Osteocyte (in vitro differentiated cells): ENCODE data around the gene ALDH3B2. TPM values are rescaled to one million over a fixed set of nuclear protein-coding genes. Genes with fewer than 3 reads are reported as not detected.

Experiments
- DNase-seq: peaks from one replicate; pipeline ENCODE4 v3.0.0; 2021; ENCODE audit warnings: mixed read lengths; ENCODE audit not compliant: unreplicated experiment; ENCODE audit errors: extremely low spot score
- H3K27ac Mint-ChIP-seq: one replicate; pipeline ENCODE4 v1.8.0; 2021; ENCODE audit warnings: mild to moderate bottlenecking, mixed read lengths; ENCODE audit not compliant: unreplicated experiment
- H3K27me3 Mint-ChIP-seq: one replicate; pipeline ENCODE4 v1.8.0; 2021; ENCODE audit warnings: mixed read lengths; ENCODE audit not compliant: unreplicated experiment
- H3K36me3 Mint-ChIP-seq: one replicate; pipeline ENCODE4 v1.8.0; 2021; ENCODE audit warnings: mixed read lengths; ENCODE audit not compliant: unreplicated experiment
- H3K4me1 Mint-ChIP-seq: one replicate; pipeline ENCODE4 v1.8.0; 2021; ENCODE audit warnings: mixed read lengths; ENCODE audit not compliant: unreplicated experiment
- H3K4me3 Mint-ChIP-seq: one replicate; pipeline ENCODE4 v1.8.0; 2021; ENCODE audit warnings: mild to moderate bottlenecking, moderate library complexity, mixed read lengths; ENCODE audit not compliant: unreplicated experiment
- H3K9me3 Mint-ChIP-seq: one replicate; pipeline ENCODE4 v1.8.0; 2021; ENCODE audit warnings: mixed read lengths; ENCODE audit not compliant: unreplicated experiment
- CTCF ChIP-seq: fragments of 200-600 bp; sonication (generic); IDR thresholded peaks from 2 replicates; pipeline ENCODE4 v1.5.0; 2021; ENCODE audit warnings: antibody characterized with exemption, mild to moderate bottlenecking, moderate library complexity
- total RNA-seq: library from RNA; stranded (reverse); gene quantifications from 2 replicates; pipeline ENCODE4 v1.2.1, GENCODE V29; 2021

ALDH3B2 gene
- total RNA-seq, 1 donor from 2014 or later, result not detected

- H3K27me3 Mint-ChIP-seq, result no peaks in the 10 kb centered on the region
- no peak for DNase-seq
- no peak for TF ChIP-seq CTCF
- no peaks in the 10 kb centered on the region for H3K9me3 Mint-ChIP-seq
- no peak overlapping the region for H3K4me3 Mint-ChIP-seq
- peaks cover 8% of the 10 kb centered on the region for H3K4me1 Mint-ChIP-seq
- H3K36me3 Mint-ChIP-seq, result peaks cover 11% of the 10 kb centered on the region
- H3K27ac Mint-ChIP-seq, result no peak overlapping the region
Measured at GRCh38 chr11:67612751-67613150, 61.7 kb downstream of the ALDH3B2 start.

Other genes starting within 250 kb of the ALDH3B2 start
- 42.7 and 49.5 TPM in 2 replicates for gene RPS6KB2, start 246.1 kb downstream of the ALDH3B2 start, total RNA-seq
- gene PTPRCAP, start 236.9 kb downstream of the ALDH3B2 start, total RNA-seq, result 0.89 and 1.2 TPM in 2 replicates
- gene CORO1B, start 231.1 kb downstream of the ALDH3B2 start, total RNA-seq, result 114 and 116 TPM in 2 replicates
- not detected in 2 replicates for gene GPR152, start 221.9 kb downstream of the ALDH3B2 start, total RNA-seq
- gene CABP4, start 219.3 kb downstream of the ALDH3B2 start, total RNA-seq, result 0.35 TPM in 1 of 2 replicates, not detected in the other
- gene TMEM134, start 205.4 kb downstream of the ALDH3B2 start, total RNA-seq, result 51.4 and 54.5 TPM in 2 replicates
- gene AIP, start 191.6 kb downstream of the ALDH3B2 start, total RNA-seq, result 76.5 and 79.9 TPM in 2 replicates
- 46.7 and 46.9 TPM in 2 replicates for gene PITPNM1, start 169.3 kb downstream of the ALDH3B2 start, total RNA-seq
- gene CDK2AP2, start 166.5 kb downstream of the ALDH3B2 start, total RNA-seq, result 32.2 and 37.4 TPM in 2 replicates
- not detected in 2 replicates for gene CABP2, start 151.2 kb downstream of the ALDH3B2 start, total RNA-seq
- gene GSTP1, start 90.8 kb downstream of the ALDH3B2 start, total RNA-seq, result 509 and 544 TPM in 2 replicates
- 180 and 185 TPM in 2 replicates for gene NDUFV1, start 67.7 kb downstream of the ALDH3B2 start, total RNA-seq
- 5.9 and 8.0 TPM in 2 replicates for gene NUDT8, start 44.7 kb downstream of the ALDH3B2 start, total RNA-seq
- not detected in 2 replicates for gene TBX10, start 34.9 kb downstream of the ALDH3B2 start, total RNA-seq
- gene ACY3, start 23.9 kb downstream of the ALDH3B2 start, total RNA-seq, result not detected in 2 replicates